ENCODE results near the gene BTBD7. TPM values are rescaled to one million over a fixed set of nuclear protein-coding genes. Genes with fewer than 3 reads are reported as not detected.

BTBD7 gene
- total and polyA plus RNA-seq, 2 of the 4 experiments (the other 2 are of a cell fraction): 11.9 to 30.5 TPM

- ChIA-PET POLR2A (ENCODE audit: unreplicated experiment) (no interaction called here), CTCF (no interaction called here)
- TF ChIP-seq RCOR1 (IDR thresholded peaks at IDR 0.05; ENCODE audit: insufficient replicate concordance, low read length) (no peak), FOS (IDR thresholded peaks at IDR 0.05; ENCODE audit: low read depth, low read length) (no peak), CTCF (conservative IDR thresholded peaks at IDR 0.05; ENCODE audit: low read depth, low read length) (no peak), RAD21 (IDR thresholded peaks at IDR 0.05; ENCODE audit: low read length) (no peak), MXI1 (IDR thresholded peaks at IDR 0.05; ENCODE audit: borderline replicate concordance, low read depth, low read length) (no peak), BHLHE40 (IDR thresholded peaks at IDR 0.05; ENCODE audit: low read depth, low read length) (no peak), CEBPB (IDR thresholded peaks at IDR 0.05; ENCODE audit: low read depth, low read length) (no peak), MAZ (IDR thresholded peaks at IDR 0.05; ENCODE audit: borderline replicate concordance, low read depth, low read length) (no peak), ELK1 (IDR thresholded peaks at IDR 0.05; ENCODE audit: borderline replicate concordance, low read depth, low read length) (no peak), SMC3 (IDR thresholded peaks at IDR 0.05; ENCODE audit: low read depth, low read length) (no peak), NFE2L2 (IDR thresholded peaks at IDR 0.05; ENCODE audit: low read depth, low read length) (no peak), USF2 (IDR thresholded peaks at IDR 0.05; ENCODE audit: low read depth, low read length) (no peak), MAFK (IDR thresholded peaks at IDR 0.05; ENCODE audit: low read depth, low read length) (no peak), RFX5 (IDR thresholded peaks at IDR 0.05; ENCODE audit: low read depth, low read length) (no peak)
- Histone ChIP-seq H2BK120ac (ENCODE audit: low read depth, low read length) (no peak overlapping the region), H2AK9ac (replicated peaks; ENCODE audit: low read depth, low read length, poor library complexity) (no peak overlapping the region), H3K9me1 (ENCODE audit: insufficient read depth, low read length) (peaks cover 12% of the 10 kb centered on the region; the same call in 1 of the 2 replicates), H4K91ac (ENCODE audit: insufficient read depth, low read depth, low read length) (no peak overlapping the region), H3K79me1 (ENCODE audit: low read depth in 1 of 2, low read length in 2 of 2) (peaks cover 15 to 71% of the 10 kb centered on the region in 2 experiments), H4K5ac (ENCODE audit: low read depth, low read length) (no peak overlapping the region), H2BK5ac (ENCODE audit: low read depth, low read length, poor library complexity, severe bottlenecking) (no peak overlapping the region), H3K4ac (ENCODE audit: low read depth, low read length) (no peak overlapping the region), H4K20me1 (ENCODE audit: insufficient read depth, low read length) (peaks cover 54% of the 10 kb centered on the region), H3K4me2 (ENCODE audit: low read depth, low read length) (no peak overlapping the region), H3K14ac (replicated peaks; ENCODE audit: low read depth, low read length) (no peak overlapping the region), H2BK15ac (ENCODE audit: low read depth, low read length) (no peak overlapping the region), H2AK5ac (ENCODE audit: low read depth, low read length) (no peak overlapping the region), H2AFZ (replicated peaks; ENCODE audit: low read length, poor library complexity) (no peak overlapping the region), H3K27ac (ENCODE audit: insufficient read depth, low read length) (no peak overlapping the region), H3K56ac (ENCODE audit: extremely low read depth, insufficient read depth, low read length) (no peak overlapping the region), H3K27me3 (ENCODE audit: control insufficient read depth, insufficient read depth, low read length) (no peaks in the 10 kb centered on the region), H3K4me1 (ENCODE audit: control insufficient read depth, insufficient read depth, low read length) (peaks cover 12% of the 10 kb centered on the region), H4K8ac (ENCODE audit: low read depth in 2 of 2, low read length in 2 of 2) (no peak overlapping the region), H3K18ac (ENCODE audit: low read depth, low read length) (no peak overlapping the region), H3K4me3 (ENCODE audit: insufficient read depth, low read depth, low read length) (no peak overlapping the region), H3K23ac (ENCODE audit: low read depth, low read length) (no peak overlapping the region), H3K36me3 (ENCODE audit: control insufficient read depth, insufficient read depth, low read length) (no peaks in the 10 kb centered on the region; the same call in 1 of the 2 replicates), H2BK20ac (ENCODE audit: low read depth, low read length) (no peak overlapping the region), H3K9me3 (ENCODE audit: control insufficient read depth, insufficient read depth, low read length) (no peaks in the 10 kb centered on the region), H3K9ac (ENCODE audit: low read depth, low read length) (no peak overlapping the region)
- WGBS, 2 experiments (ENCODE audit: extremely low coverage in 2 of 2, insufficient read length in 1 of 2): no CpG with 5 or more reads among the region's 2 CpGs
- BruUV-seq (replicated peaks): no TSS peak
- intact Hi-C loops (cut with micrococcal nuclease): no loop called here
- no peak for DNase-seq
- dilution Hi-C loops (cut with HindIII; ENCODE audit: low sequenced_read_pairs, unreplicated experiment): no loop called here
- no peak for ATAC-seq (ENCODE audit: low read depth)
- in situ Hi-C loops (cut with MboI; ENCODE audit: low sequenced_read_pairs): loop anchor here (25.0 kb wide), 1 partner anchor 1807 kb away; the partner anchor contains the start of gene PPP4R3A
Measured at GRCh38 chr14:93319494-93319893, 13.3 kb downstream of the BTBD7 start.

Data from IMR-90 (cell line).